ENCODE data around the gene CLIP1.

DNA sequence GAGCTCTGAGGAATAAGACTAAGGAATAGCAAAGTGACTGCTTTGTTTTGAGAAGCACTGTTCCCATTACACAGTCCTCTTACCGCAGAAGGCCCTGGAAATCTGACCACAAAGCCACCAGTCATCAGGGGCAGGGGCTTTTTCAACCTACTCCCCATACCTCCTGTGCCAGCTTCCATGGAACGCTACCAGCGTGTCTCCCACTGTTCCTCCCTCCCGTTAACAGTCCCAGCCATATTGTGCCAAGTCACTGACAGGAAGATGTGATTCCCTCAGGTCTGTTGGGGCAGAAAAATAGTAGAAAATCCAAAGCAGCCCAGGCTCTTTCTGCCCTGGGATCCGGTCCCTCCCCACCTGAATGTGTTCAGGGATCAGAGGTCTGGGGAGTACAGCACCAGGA is 109.5 kb downstream of the CLIP1 start:
- TF ChIP-seq, protein P1, sequence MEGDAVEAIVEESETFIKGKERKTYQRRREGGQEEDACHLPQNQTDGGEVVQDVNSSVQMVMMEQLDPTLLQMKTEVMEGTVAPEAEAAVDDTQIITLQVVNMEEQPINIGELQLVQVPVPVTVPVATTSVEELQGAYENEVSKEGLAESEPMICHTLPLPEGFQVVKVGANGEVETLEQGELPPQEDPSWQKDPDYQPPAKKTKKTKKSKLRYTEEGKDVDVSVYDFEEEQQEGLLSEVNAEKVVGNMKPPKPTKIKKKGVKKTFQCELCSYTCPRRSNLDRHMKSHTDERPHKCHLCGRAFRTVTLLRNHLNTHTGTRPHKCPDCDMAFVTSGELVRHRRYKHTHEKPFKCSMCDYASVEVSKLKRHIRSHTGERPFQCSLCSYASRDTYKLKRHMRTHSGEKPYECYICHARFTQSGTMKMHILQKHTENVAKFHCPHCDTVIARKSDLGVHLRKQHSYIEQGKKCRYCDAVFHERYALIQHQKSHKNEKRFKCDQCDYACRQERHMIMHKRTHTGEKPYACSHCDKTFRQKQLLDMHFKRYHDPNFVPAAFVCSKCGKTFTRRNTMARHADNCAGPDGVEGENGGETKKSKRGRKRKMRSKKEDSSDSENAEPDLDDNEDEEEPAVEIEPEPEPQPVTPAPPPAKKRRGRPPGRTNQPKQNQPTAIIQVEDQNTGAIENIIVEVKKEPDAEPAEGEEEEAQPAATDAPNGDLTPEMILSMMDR (IDR thresholded peaks at IDR 0.05), result no peak
- no peak for TF ChIP-seq POLR2A (IDR thresholded peaks at IDR 0.05)
